ENCODE results near the gene ECT2.

ECT2 gene

DNA sequence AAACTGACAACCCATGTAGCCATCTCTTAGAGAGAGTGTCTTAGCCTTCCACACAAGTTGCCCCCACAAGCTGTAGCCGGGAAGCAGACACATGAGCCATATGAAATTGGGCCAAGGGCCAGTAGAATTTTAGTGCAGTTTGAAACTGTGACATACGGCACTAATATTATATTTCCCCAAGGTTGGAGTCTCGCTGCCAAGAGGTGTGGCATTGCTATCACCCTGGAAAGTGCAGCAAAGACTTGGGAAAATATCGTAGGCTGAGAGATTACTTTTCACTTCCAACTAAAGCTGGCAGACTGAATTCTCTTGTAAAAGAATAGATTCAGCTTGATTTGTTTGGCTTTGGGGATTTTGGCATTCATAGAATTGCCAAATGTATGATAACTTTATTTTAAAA is 89.2 kb downstream of the ECT2 start:
- TF ChIP-seq, protein P1, sequence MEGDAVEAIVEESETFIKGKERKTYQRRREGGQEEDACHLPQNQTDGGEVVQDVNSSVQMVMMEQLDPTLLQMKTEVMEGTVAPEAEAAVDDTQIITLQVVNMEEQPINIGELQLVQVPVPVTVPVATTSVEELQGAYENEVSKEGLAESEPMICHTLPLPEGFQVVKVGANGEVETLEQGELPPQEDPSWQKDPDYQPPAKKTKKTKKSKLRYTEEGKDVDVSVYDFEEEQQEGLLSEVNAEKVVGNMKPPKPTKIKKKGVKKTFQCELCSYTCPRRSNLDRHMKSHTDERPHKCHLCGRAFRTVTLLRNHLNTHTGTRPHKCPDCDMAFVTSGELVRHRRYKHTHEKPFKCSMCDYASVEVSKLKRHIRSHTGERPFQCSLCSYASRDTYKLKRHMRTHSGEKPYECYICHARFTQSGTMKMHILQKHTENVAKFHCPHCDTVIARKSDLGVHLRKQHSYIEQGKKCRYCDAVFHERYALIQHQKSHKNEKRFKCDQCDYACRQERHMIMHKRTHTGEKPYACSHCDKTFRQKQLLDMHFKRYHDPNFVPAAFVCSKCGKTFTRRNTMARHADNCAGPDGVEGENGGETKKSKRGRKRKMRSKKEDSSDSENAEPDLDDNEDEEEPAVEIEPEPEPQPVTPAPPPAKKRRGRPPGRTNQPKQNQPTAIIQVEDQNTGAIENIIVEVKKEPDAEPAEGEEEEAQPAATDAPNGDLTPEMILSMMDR (IDR thresholded peaks at IDR 0.05; ENCODE audit: extremely low read depth, insufficient read depth, missing control alignments), result no peak
- in situ Hi-C loops (cut with MboI; ENCODE audit: low pct_unique_long_range_greater_than_20kb, low sequenced_read_pairs, unreplicated experiment), result no loop called here
- DNase-seq (ENCODE audit: low spot score), result no peak

GRCh38 chr3:172840463-172840862 is 89.9 kb downstream of the ECT2 start:
- DNase-seq (ENCODE audit: low spot score), result no peak
- in situ Hi-C loops (cut with MboI; ENCODE audit: low pct_unique_long_range_greater_than_20kb, low sequenced_read_pairs, unreplicated experiment), result no loop called here
- TF ChIP-seq, protein P1 (IDR thresholded peaks at IDR 0.05; ENCODE audit: extremely low read depth, insufficient read depth, missing control alignments), result no peak

DNA sequence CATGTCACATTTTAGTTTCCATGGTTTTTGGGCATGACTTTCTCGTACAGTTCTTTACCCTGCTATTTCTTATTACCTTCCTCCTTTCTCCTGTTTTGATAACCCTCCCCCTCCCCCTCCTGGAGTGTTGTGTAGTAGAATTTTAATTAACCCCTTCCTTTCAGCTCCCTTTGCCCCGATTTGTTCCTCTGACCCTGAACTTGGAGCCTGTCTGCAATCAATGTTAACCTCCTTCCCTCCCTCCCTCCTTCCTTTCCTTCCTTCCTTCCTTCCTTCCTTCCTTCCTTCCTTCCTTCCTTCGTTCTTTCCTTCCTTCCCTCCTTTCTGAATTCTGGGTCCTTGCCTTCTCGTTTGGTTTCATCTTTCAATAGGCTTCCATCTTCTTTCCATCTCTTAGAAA is 90.4 kb downstream of the ECT2 start:
- TF ChIP-seq, protein P1 (IDR thresholded peaks at IDR 0.05; ENCODE audit: extremely low read depth, insufficient read depth, missing control alignments), result no peak
- DNase-seq (ENCODE audit: low spot score), result no peak
- in situ Hi-C loops (cut with MboI; ENCODE audit: low pct_unique_long_range_greater_than_20kb, low sequenced_read_pairs, unreplicated experiment), result no loop called here

- in situ Hi-C loops (cut with MboI; ENCODE audit: low pct_unique_long_range_greater_than_20kb, low sequenced_read_pairs, unreplicated experiment), result no loop called here
- TF ChIP-seq, protein P1 (IDR thresholded peaks at IDR 0.05; ENCODE audit: extremely low read depth, insufficient read depth, missing control alignments), result no peak
- no peak for DNase-seq (ENCODE audit: low spot score)
These were observed 93.9 kb downstream of the ECT2 start for GRCh38 chr3:172844428-172844827.

DNA sequence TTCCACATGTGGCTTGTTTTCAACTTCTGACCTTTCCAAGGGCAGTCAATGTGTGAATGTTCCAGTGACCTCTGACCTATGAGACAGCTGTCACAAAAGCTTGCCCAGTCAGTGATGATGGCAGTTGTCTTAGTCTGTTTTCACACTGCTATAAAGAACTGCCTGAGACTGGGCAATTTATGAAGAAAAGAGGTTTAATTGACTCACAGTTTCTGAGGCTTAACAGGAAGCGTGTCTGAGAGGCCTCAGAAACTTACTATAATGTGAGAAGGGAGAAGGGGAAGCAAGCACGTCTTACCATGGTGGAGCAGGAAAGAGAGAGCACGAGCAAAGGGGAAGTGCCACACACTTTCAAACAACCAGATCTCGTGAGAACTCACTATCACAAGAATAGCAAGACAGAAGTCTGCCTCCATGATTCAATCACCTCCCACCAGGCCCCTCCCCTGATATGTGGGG is 95.6 kb downstream of the ECT2 start:
- TF ChIP-seq, protein P1 (IDR thresholded peaks at IDR 0.05; ENCODE audit: extremely low read depth, insufficient read depth, missing control alignments), result no peak
- no peak for DNase-seq (ENCODE audit: low spot score)
- in situ Hi-C loops (cut with MboI; ENCODE audit: low pct_unique_long_range_greater_than_20kb, low sequenced_read_pairs, unreplicated experiment), result no loop called here

- no peak for DNase-seq (ENCODE audit: low spot score)
- TF ChIP-seq, protein P1 (IDR thresholded peaks at IDR 0.05; ENCODE audit: extremely low read depth, insufficient read depth, missing control alignments), result no peak
- in situ Hi-C loops (cut with MboI; ENCODE audit: low pct_unique_long_range_greater_than_20kb, low sequenced_read_pairs, unreplicated experiment), result no loop called here
These were observed 96.2 kb downstream of the ECT2 start for GRCh38 chr3:172846706-172847105.

- in situ Hi-C loops (cut with MboI; ENCODE audit: low pct_unique_long_range_greater_than_20kb, low sequenced_read_pairs, unreplicated experiment), result no loop called here
- TF ChIP-seq, protein P1 (IDR thresholded peaks at IDR 0.05; ENCODE audit: extremely low read depth, insufficient read depth, missing control alignments), result no peak
- DNase-seq (ENCODE audit: low spot score), result no peak
These were observed 96.8 kb downstream of the ECT2 start for GRCh38 chr3:172847292-172847691.

Data from GM13977 (cell line).